ENCODE results near the gene KAZN.

GRCh38 chr1:14948112-14948652 lies 349.7 kb downstream of the KAZN start:
- TF ChIP-seq ELK1 (IDR thresholded peaks at IDR 0.05; ENCODE audit: low read depth, low read length): no peak
- TF ChIP-seq RFX5 (IDR thresholded peaks at IDR 0.05): no peak
- TF ChIP-seq NR3C1 (IDR thresholded peaks at IDR 0.05): no peak
- no peak for TF ChIP-seq MAFK (IDR thresholded peaks at IDR 0.05; ENCODE audit: partially characterized antibody)
- no peak for TF ChIP-seq JUNB (IDR thresholded peaks at IDR 0.05)

Measured in A549 (cell line).